Gastroesophageal sphincter (tissue), 3 donors: ENCODE measurements around the gene MED9.

Experiments used
- POLR2A ChIP-seq, 2 donors: fragments of 450-650 bp; IDR thresholded peaks; one replicate each; pipeline ENCODE4 v1.6.1; 2017; ENCODE audit warnings: antibody characterized with exemption in 2 of 2, mild to moderate bottlenecking in 2 of 2, moderate library complexity in 1 of 2
- TF ChIP-seq, protein P1 (sequence below), 4 experiments: fragments of 200-600 bp in 2 of 4; fragments of 450-650 bp in 2 of 4; sonication (generic) in 1 of 4; IDR thresholded peaks; one replicate each; pipeline ENCODE4 v1.5.1; 2017 to 2019; ENCODE audit warnings: antibody characterized with exemption in 4 of 4, mild to moderate bottlenecking in 2 of 4, moderate library complexity in 2 of 4

- TF ChIP-seq POLR2A (IDR thresholded peaks at IDR 0.05) = no peak
- TF ChIP-seq, protein P1, sequence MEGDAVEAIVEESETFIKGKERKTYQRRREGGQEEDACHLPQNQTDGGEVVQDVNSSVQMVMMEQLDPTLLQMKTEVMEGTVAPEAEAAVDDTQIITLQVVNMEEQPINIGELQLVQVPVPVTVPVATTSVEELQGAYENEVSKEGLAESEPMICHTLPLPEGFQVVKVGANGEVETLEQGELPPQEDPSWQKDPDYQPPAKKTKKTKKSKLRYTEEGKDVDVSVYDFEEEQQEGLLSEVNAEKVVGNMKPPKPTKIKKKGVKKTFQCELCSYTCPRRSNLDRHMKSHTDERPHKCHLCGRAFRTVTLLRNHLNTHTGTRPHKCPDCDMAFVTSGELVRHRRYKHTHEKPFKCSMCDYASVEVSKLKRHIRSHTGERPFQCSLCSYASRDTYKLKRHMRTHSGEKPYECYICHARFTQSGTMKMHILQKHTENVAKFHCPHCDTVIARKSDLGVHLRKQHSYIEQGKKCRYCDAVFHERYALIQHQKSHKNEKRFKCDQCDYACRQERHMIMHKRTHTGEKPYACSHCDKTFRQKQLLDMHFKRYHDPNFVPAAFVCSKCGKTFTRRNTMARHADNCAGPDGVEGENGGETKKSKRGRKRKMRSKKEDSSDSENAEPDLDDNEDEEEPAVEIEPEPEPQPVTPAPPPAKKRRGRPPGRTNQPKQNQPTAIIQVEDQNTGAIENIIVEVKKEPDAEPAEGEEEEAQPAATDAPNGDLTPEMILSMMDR (IDR thresholded peaks at IDR 0.05) = no peak
Observed at GRCh38 chr17:17528696-17529652, 52.2 kb downstream of the MED9 start.
